OCI-LY3 (cell line): ENCODE data around the gene KRTCAP2.

Experiments used
- CTCF ChIP-seq: fragments of 200-600, 300-600 bp; sonication (generic); IDR thresholded peaks from 2 replicates; pipeline ENCODE4 v1.5.1; 2014; ENCODE audit warnings: antibody characterized with exemption, low read length, low read depth
- EZH2phosphoT487 ChIP-seq: fragments of 200-600 bp; shearing (Covaris generic); IDR thresholded peaks from 2 replicates; pipeline ENCODE4 v1.6.1; 2018; ENCODE audit warnings: antibody characterized with exemption, mixed run types, low read depth

- TF ChIP-seq CTCF = no peak
- TF ChIP-seq EZH2phosphoT487 = no peak
Measured at GRCh38 chr1:155125946-155126555, 47.1 kb downstream of the KRTCAP2 start.
